ENCODE results near the gene TMEM273.

The TMEM273 gene

GRCh38 chr10:49149881-49150280 is 38.3 kb downstream of the TMEM273 start:
- no peak overlapping the region for H3K4me3 ChIP-seq (replicated peaks; ENCODE audit: low read depth, low read length)
- no peak for DNase-seq (ENCODE audit: extremely low read depth, insufficient read length)
- H3K36me3 ChIP-seq (ENCODE audit: control insufficient read depth, insufficient read depth, low read length), result no peaks in the 10 kb centered on the region
- TF ChIP-seq CTCF (IDR thresholded peaks at IDR 0.05; ENCODE audit: insufficient read depth, low read length, poor library complexity, severe bottlenecking), result no peak
- no peaks in the 10 kb centered on the region; the same call in none of the 2 replicates for H3K27me3 ChIP-seq (replicated peaks; ENCODE audit: control insufficient read depth, insufficient read depth, low read length)

GRCh38 chr10:49144058-49144720 is 44.0 kb downstream of the TMEM273 start:
- no peaks in the 10 kb centered on the region for H3K36me3 ChIP-seq (ENCODE audit: control insufficient read depth, insufficient read depth, low read length)
- DNase-seq (ENCODE audit: extremely low read depth, insufficient read length), result no peak
- no peak for TF ChIP-seq CTCF (IDR thresholded peaks at IDR 0.05; ENCODE audit: insufficient read depth, low read length, poor library complexity, severe bottlenecking)

GRCh38 chr10:49143249-49143648 is 44.9 kb downstream of the TMEM273 start:
- no peaks in the 10 kb centered on the region; the same call in 1 of the 2 replicates for H3K27me3 ChIP-seq (replicated peaks; ENCODE audit: control insufficient read depth, insufficient read depth, low read length)
- no peak for DNase-seq (ENCODE audit: extremely low read depth, insufficient read length)
- no peaks in the 10 kb centered on the region for H3K36me3 ChIP-seq (ENCODE audit: control insufficient read depth, insufficient read depth, low read length)
- H3K4me3 ChIP-seq (replicated peaks; ENCODE audit: low read depth, low read length), result no peak overlapping the region
- TF ChIP-seq CTCF (IDR thresholded peaks at IDR 0.05; ENCODE audit: insufficient read depth, low read length, poor library complexity, severe bottlenecking), result no peak

More at GRCh38 chr10:49144058-49144720, 44.0 kb downstream of the TMEM273 start:
- no peaks in the 10 kb centered on the region; the same call in 1 of the 2 replicates for H3K27me3 ChIP-seq (replicated peaks; ENCODE audit: control insufficient read depth, insufficient read depth, low read length)
- no peak overlapping the region for H3K4me3 ChIP-seq (replicated peaks; ENCODE audit: low read depth, low read length)

- no peak overlapping the region for H3K4me3 ChIP-seq (replicated peaks; ENCODE audit: low read depth, low read length)
- no peaks in the 10 kb centered on the region; the same call in 1 of the 2 replicates for H3K27me3 ChIP-seq (replicated peaks; ENCODE audit: control insufficient read depth, insufficient read depth, low read length)
- no peak for DNase-seq (ENCODE audit: extremely low read depth, insufficient read length)
- TF ChIP-seq CTCF (IDR thresholded peaks at IDR 0.05; ENCODE audit: insufficient read depth, low read length, poor library complexity, severe bottlenecking), result no peak
- no peaks in the 10 kb centered on the region for H3K36me3 ChIP-seq (ENCODE audit: control insufficient read depth, insufficient read depth, low read length)
Observed at GRCh38 chr10:49141541-49142332, 46.5 kb downstream of the TMEM273 start.

DNA sequence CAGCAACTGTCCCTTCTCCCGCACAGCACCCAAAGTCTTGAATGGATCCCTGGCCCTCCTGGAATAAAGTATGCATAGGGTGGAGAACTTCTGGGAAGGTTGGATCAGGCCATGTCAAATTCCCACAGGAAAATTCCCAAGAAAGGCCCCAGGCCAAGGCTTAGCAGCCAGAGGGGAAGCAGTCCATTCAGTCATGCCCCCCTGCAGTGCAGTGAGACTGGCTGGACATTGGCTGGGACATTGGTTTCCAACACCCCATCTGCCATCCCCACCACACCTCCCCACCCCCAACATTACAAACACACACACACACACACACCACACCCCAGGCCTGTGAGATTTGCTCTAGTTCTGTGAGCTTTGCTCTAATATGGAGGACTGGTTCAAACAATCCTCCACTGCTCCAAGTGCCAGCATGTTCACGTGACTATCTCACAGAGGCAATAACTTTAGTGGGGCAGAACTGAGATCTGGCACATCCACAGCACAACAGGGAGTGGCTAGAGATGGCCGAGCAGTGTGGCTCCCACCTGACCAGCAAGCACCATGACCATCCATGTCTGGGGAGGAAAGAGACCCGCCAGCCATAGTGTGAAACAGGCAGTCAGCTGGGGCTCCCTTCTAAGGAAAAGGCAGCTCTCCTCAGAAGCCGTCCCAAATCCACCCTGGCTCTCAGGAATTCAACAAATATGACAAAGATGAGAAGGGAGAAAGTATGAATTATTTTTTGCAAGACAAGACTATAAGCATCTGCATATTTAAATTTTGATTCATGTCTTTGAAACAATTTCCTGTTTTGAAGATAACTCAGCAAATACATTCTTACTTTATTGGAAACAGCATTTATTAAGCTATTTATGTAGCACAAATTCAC is 47.6 kb downstream of the TMEM273 start:
- H3K4me3 ChIP-seq (replicated peaks; ENCODE audit: low read depth, low read length), result no peak overlapping the region
- H3K27me3 ChIP-seq (replicated peaks; ENCODE audit: control insufficient read depth, insufficient read depth, low read length), result no peaks in the 10 kb centered on the region
- TF ChIP-seq CTCF (IDR thresholded peaks at IDR 0.05; ENCODE audit: insufficient read depth, low read length, poor library complexity, severe bottlenecking), result no peak
- H3K36me3 ChIP-seq (ENCODE audit: control insufficient read depth, insufficient read depth, low read length), result no peaks in the 10 kb centered on the region
- no peak for DNase-seq (ENCODE audit: extremely low read depth, insufficient read length)
